K562 (cell line): Measurements from ENCODE around the gene RGS3. TPM values are rescaled to one million over a fixed set of nuclear protein-coding genes. Genes with fewer than 3 reads are reported as not detected.

ENCODE experiments used
- ATAC-seq: fragments of 200-7000 bp; cut with Tn5 transposase; 3 replicates; pipeline ENCODE4 v1.9.1; 2020; ENCODE audit warnings: moderate library complexity
- BruUV-seq: library from RNA; stranded (reverse); fragments of 400-500 nt; replicated peaks from 2 replicates; lab custom pipeline; 2021; lab: Mats Ljungman, UMichigan
- CTCF ChIA-PET: fragments of 300-600 bp; formaldehyde crosslinking; extraction: SDS; loops from one replicate; lab custom pipeline; 2021; ENCODE audit warnings: low intra/inter-chr PET ratio; lab: Yijun Ruan, JAX
- POLR2A ChIA-PET: fragments of 300-600, 350-650 bp; sonication (Branson Sonifier 250); formaldehyde crosslinking; extraction: SDS; loops from one replicate; lab custom pipeline; 2021; ENCODE audit warnings: antibody characterized with exemption, inconsistent platforms; lab: Yijun Ruan, JAX
- DNase-seq, 4 experiments: peaks; one replicate each; pipeline versions ENCODE4 v3.0.0 to v3.0.0-alpha.2; 2011 to 2018; ENCODE audit warnings: low spot score in 3 of 4, mixed read lengths in 3 of 4; ENCODE audit errors: extremely low read depth in 1 of 4
- FAIRE-seq: peaks from 2 replicates; lab custom pipeline; 2011; peaks lifted over from hg19 to GRCh38; lab: Jason Lieb, UNC
- H2AFZ ChIP-seq: 2 replicates; pipeline ENCODE4 v1.6.0; 2011; ENCODE audit warnings: low read depth, low read length, control low read depth, inconsistent platforms
- H3K27ac ChIP-seq: fragments of 200-600 bp; 3 replicates; pipeline ENCODE4 v1.8.0; 2011; ENCODE audit warnings: low read depth, mild to moderate bottlenecking, control low read depth, inconsistent platforms, low read length, moderate library complexity, mixed read lengths; ENCODE audit errors: extremely low read depth
- H3K27me3 ChIP-seq, 2 experiments: fragments of 300-600 bp in 1 of 2; 2 replicates in 1 of 2; 3 replicates in 1 of 2; pipeline versions ENCODE4 v1.6.0 to v1.8.0; 2011; ENCODE audit warnings: inconsistent platforms in 2 of 2, low read length in 2 of 2, mild to moderate bottlenecking in 1 of 2, mixed read lengths in 1 of 2, moderate library complexity in 1 of 2; ENCODE audit not compliant: control insufficient read depth in 2 of 2, insufficient read depth in 2 of 2
- H3K36me3 ChIP-seq: fragments of 300-600 bp; 3 replicates; pipeline ENCODE4 v1.8.0; 2011; ENCODE audit warnings: mild to moderate bottlenecking, low read length, inconsistent platforms; ENCODE audit not compliant: control insufficient read depth, insufficient read depth
- H3K4me1 ChIP-seq, 2 experiments: fragments of 200-600 bp in 1 of 2; replicated peaks in 1 of 2; 2 replicates in 1 of 2; 3 replicates in 1 of 2; pipeline versions ENCODE4 v1.5.1 to v1.8.0; 2011; ENCODE audit warnings: inconsistent platforms in 2 of 2, low read length in 2 of 2, mild to moderate bottlenecking in 1 of 2, mixed read lengths in 1 of 2, moderate library complexity in 1 of 2; ENCODE audit not compliant: control insufficient read depth in 2 of 2, insufficient read depth in 2 of 2
- H3K4me2 ChIP-seq: 2 replicates; pipeline ENCODE4 v1.6.1; 2011; ENCODE audit warnings: low read length, control low read depth, inconsistent platforms, mixed read lengths; ENCODE audit not compliant: insufficient read depth
- H3K4me3 ChIP-seq: fragments of 200-600 bp; sonication (generic), shearing (Covaris generic); 2 replicates; pipeline ENCODE4 v1.5.1; 2016; ENCODE audit warnings: control low read depth, inconsistent platforms
- H3K79me2 ChIP-seq: fragments of 200-600 bp; 3 replicates; pipeline ENCODE4 v1.8.0; 2011; ENCODE audit warnings: low read length, inconsistent platforms; ENCODE audit not compliant: control insufficient read depth, insufficient read depth
- H3K9ac ChIP-seq, 2 experiments: 2 replicates each; pipeline versions ENCODE4 v1.6.0 to v1.6.1; 2011; ENCODE audit warnings: low read depth in 2 of 2, low read length in 2 of 2, control low read depth in 1 of 2, inconsistent platforms in 1 of 2, mild to moderate bottlenecking in 1 of 2, mixed read lengths in 1 of 2; ENCODE audit not compliant: insufficient read depth in 1 of 2
- H3K9me1 ChIP-seq: one replicate; pipeline ENCODE4 v1.6.0; 2011; ENCODE audit warnings: inconsistent platforms, mild to moderate bottlenecking, low read length, moderate library complexity; ENCODE audit not compliant: control insufficient read depth, insufficient read depth
- H3K9me3 ChIP-seq: replicated peaks from 2 replicates; pipeline ENCODE4 v1.5.1; 2011; ENCODE audit warnings: low read depth, low read length, inconsistent platforms; ENCODE audit not compliant: control insufficient read depth, insufficient read depth
- H4K20me1 ChIP-seq: replicated peaks from 2 replicates; pipeline ENCODE4 v1.6.1; 2011; ENCODE audit warnings: low read length, inconsistent platforms, mixed read lengths; ENCODE audit not compliant: control insufficient read depth, insufficient read depth
- RAD21 ChIP-seq, 2 experiments: fragments of 250-450 bp in 1 of 2; fragments of 450-650 bp in 1 of 2; sonication (Bioruptor Pico) in 1 of 2; formaldehyde crosslinking in 1 of 2; IDR thresholded peaks in 1 of 2; conservative IDR thresholded peaks in 1 of 2; 2 replicates each; pipeline versions ENCODE4 v1.4.0 to v1.8.0; 2020 to 2022; ENCODE audit warnings: mild to moderate bottlenecking in 2 of 2, moderate library complexity in 1 of 2
- SRSF7 ChIP-seq: fragments of 200-400 bp; formaldehyde crosslinking; optimal IDR thresholded peaks from 2 replicates; pipeline ENCODE3; 2017; ENCODE audit warnings: mild to moderate bottlenecking, low read depth, low read length
- WGBS: fragments of 100-300 bp; shearing (Covaris generic); methylation state at CpG from one replicate; pipeline ENCODE4 v1.1.6; 2016; ENCODE audit warnings: low coverage, mixed read lengths; ENCODE audit not compliant: insufficient coverage; ENCODE audit errors: missing lambda C conversion rate; 5-methylcytosine and 5-hydroxymethylcytosine counted together
- in situ Hi-C: fragments of 300-500 bp; cut with MboI; formaldehyde crosslinking; loops from 4 replicates; pipeline ENCODE4 v1.15.0; 2018; ENCODE audit warnings: inconsistent platforms, mixed read lengths
- intact Hi-C: fragments of 100-400 bp; cut with micrococcal nuclease; formaldehyde crosslinking; loops from 2 replicates; pipeline ENCODE4 v1.14.2; 2022
- polyA plus RNA-seq, 8 experiments: library from polyadenylated mRNA; depleted of rRNA in 4 of 8; stranded (reverse) in 5 of 8; unstranded in 3 of 8; fragments of >200 nt; fragmentation: Nextera tagmentation in 2 of 8; fragmentation: Illumina TruSeq in 1 of 8; extraction: Ambion mirVana in 2 of 8; extraction: Trizol in 1 of 8; gene quantifications; 2 replicates each; pipeline versions ENCODE4 v1.2.1 to v1.2.3, GENCODE V29; 2011 to 2014; ENCODE audit warnings: inconsistent platforms in 1 of 8, missing spikeins in 1 of 8
- total RNA-seq, 7 experiments: library from RNA; depleted of rRNA in 6 of 7; stranded (reverse); fragments of >200 nt in 6 of 7; fragmentation: Illumina TruSeq in 2 of 7; extraction: Trizol in 2 of 7; gene quantifications; 2 replicates each; pipeline versions ENCODE4 v1.2.1 to v1.2.3, GENCODE V29; 2011 to 2021; ENCODE audit warnings: low replicate concordance in 1 of 7
- TF ChIP-seq, protein P1 (sequence below), 3 experiments: IDR thresholded peaks in 2 of 3; conservative IDR thresholded peaks in 1 of 3; 2 replicates each; pipeline ENCODE4 v1.5.1; 2011 to 2012; ENCODE audit warnings: low read length in 3 of 3, mild to moderate bottlenecking in 3 of 3, control low read depth in 2 of 3, improper control_type of control experiment in 1 of 3, inconsistent platforms in 1 of 3, low read depth in 1 of 3, mixed read lengths in 1 of 3, moderate library complexity in 1 of 3; ENCODE audit not compliant: insufficient read depth in 2 of 3

The RGS3 gene
- total and polyA plus RNA-seq, 9 of the 15 experiments (the other 6 are each of a cell fraction or from before 2014, with no cell fraction given), result 0.08 to 2.9 (median 0.95) TPM

DNA sequence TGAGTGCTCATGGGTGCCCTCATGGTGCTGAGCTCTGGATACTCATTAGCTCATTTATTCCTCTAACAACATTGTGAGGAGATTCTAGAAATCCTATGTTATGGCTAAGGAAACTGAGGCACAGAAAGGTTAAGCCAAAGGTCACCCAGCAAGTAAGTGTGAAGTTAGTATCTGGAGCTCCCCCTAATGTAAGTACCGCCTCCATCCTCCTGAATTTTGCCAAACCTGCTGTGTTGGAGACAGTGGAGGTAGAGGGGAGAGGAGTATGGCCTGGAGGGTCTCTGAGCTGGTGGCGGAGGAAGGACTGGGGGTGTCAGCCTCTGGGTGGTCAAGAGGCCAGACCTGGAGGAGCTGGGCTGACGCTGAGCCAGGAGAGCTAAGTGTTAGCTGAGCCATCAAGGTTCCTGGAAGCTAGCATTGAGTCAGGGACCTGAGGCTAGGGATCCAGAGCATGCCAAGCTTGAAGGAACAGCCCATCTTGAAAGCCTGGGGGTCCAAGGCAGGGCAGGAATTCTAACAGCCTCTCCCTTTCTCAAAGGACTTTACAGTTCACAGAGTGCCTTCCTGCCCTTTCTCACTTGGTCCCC is 114.8 kb downstream of the RGS3 start:
- Histone ChIP-seq H3K4me3 (no peak overlapping the region), H3K27me3 (no peaks in the 10 kb centered on the region), H3K9ac (0 out of 4 replicates have a peak overlapping the region, but pooled peaks of 1 of the 2 experiments have one; percentile 11), H2AFZ (no peak overlapping the region), H3K36me3 (no peaks in the 10 kb centered on the region), H3K9me3 (no peaks in the 10 kb centered on the region), H3K79me2 (no peaks in the 10 kb centered on the region), H3K4me1 (peaks cover 10 to 23% of the 10 kb centered on the region in 2 experiments; a peak in 4 of 5 replicates)
- in situ Hi-C loops, result no loop called here
- BruUV-seq, result no TSS peak
- ChIA-PET CTCF (no interaction called here), POLR2A (interaction anchor here (0.6 to 2.4 kb wide), 6 partner anchors 9 to 303 kb away, joined by 3 to 8 read pairs (median 4); partner anchors contain the start of genes CDC26 and PRPF4)
- 52% methylated on average over 3 of the region's 3 CpGs for whole genome bisulfite sequencing
- no peak for FAIRE-seq
- peak; percentile 19 to 38; a peak in 3 of 4 replicates for TF ChIP-seq RAD21 (CRISPR knock-in tag; conservative IDR thresholded peaks at IDR 0.05 in 1 of 2, IDR thresholded peaks at IDR 0.05 in 1 of 2)
- TF ChIP-seq, protein P1, sequence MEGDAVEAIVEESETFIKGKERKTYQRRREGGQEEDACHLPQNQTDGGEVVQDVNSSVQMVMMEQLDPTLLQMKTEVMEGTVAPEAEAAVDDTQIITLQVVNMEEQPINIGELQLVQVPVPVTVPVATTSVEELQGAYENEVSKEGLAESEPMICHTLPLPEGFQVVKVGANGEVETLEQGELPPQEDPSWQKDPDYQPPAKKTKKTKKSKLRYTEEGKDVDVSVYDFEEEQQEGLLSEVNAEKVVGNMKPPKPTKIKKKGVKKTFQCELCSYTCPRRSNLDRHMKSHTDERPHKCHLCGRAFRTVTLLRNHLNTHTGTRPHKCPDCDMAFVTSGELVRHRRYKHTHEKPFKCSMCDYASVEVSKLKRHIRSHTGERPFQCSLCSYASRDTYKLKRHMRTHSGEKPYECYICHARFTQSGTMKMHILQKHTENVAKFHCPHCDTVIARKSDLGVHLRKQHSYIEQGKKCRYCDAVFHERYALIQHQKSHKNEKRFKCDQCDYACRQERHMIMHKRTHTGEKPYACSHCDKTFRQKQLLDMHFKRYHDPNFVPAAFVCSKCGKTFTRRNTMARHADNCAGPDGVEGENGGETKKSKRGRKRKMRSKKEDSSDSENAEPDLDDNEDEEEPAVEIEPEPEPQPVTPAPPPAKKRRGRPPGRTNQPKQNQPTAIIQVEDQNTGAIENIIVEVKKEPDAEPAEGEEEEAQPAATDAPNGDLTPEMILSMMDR (IDR thresholded peaks at IDR 0.05 in 2 of 3, conservative IDR thresholded peaks at IDR 0.05 in 1 of 3; ENCODE audit: insufficient read depth in 2 of 3, low read depth in 1 of 3, low read length in 3 of 3), result peak in 1 of 3 experiments; percentile 28; a peak in 1 of 6 replicates
- no peak for TF ChIP-seq SRSF7
- TF ChIP-seq, all 486 proteins: peak for 2
- Histone ChIP-seq H4K20me1 (0 out of 2 replicates have a peak, but pooled peaks cover 5% of the 10 kb centered on the region), H3K4me2 (no peak overlapping the region), H3K27ac (no peak overlapping the region), H3K9me1 (no peaks in the 10 kb centered on the region)
- ATAC-seq, result peak; percentile 9; the same call in 1 of the 3 replicates
- DNase-seq, result no peak
- intact Hi-C loops, result no loop called here
